Heart right ventricle (tissue), 16 donors: ENCODE results near the gene FHIT. TPM values are rescaled to one million over a fixed set of nuclear protein-coding genes. Genes with fewer than 3 reads are reported as not detected.

Experiments used
- ATAC-seq, 8 donors: fragments of 200-7000 bp; cut with Tn5 transposase; one replicate each; pipeline ENCODE4 v1.9.1; 2020; ENCODE audit warnings: mild to moderate bottlenecking in 8 of 8, moderate library complexity in 8 of 8, moderate number of reproducible peaks in 1 of 8
- DNase-seq, 2 donors: peaks; one replicate each; pipeline ENCODE4 v3.0.0-alpha.2; 2020
- H3K27ac ChIP-seq, 10 donors: fragments of 200-600 bp; sonication (generic) in 2 of 10; one replicate each; pipeline versions ENCODE4 v1.5.0 to v1.8.0; 2020 to 2022; ENCODE audit warnings: mild to moderate bottlenecking in 3 of 10
- H3K27me3 ChIP-seq, 7 donors: fragments of 200-600 bp; one replicate each; pipeline ENCODE4 v1.8.0; 2021 to 2022; ENCODE audit warnings: mild to moderate bottlenecking in 2 of 7
- H3K36me3 ChIP-seq, 9 donors: fragments of 200-600 bp; sonication (generic) in 1 of 9; one replicate each; pipeline versions ENCODE4 v1.5.0 to v1.8.0; 2020 to 2022; ENCODE audit warnings: mild to moderate bottlenecking in 2 of 9
- H3K4me1 ChIP-seq, 9 donors: fragments of 200-600 bp; sonication (generic) in 1 of 9; one replicate each; pipeline versions ENCODE4 v1.5.0 to v1.8.0; 2020 to 2022; ENCODE audit warnings: mild to moderate bottlenecking in 4 of 9
- H3K4me3 ChIP-seq, 10 donors: fragments of 200-600 bp; sonication (generic) in 2 of 10; one replicate each; pipeline versions ENCODE4 v1.5.0 to v1.8.0; 2020 to 2022; ENCODE audit warnings: mild to moderate bottlenecking in 7 of 10, moderate library complexity in 2 of 10
- H3K9me3 ChIP-seq, 11 donors: fragments of 200-600 bp in 10 of 11; sonication (generic) in 2 of 11; one replicate each; pipeline versions ENCODE4 v1.5.0 to v1.8.0; 2013 to 2022; ENCODE audit warnings: mild to moderate bottlenecking in 2 of 11, control low read depth in 1 of 11, moderate library complexity in 1 of 11
- WGBS, 2 donors: extraction: QIAGEN DNeasy Blood & Tissue Kit; methylation state at CpG; one replicate each; pipeline ENCODE4 v1.1.7; 2013; ENCODE audit warnings: inconsistent platforms in 1 of 2; 5-methylcytosine and 5-hydroxymethylcytosine counted together
- intact Hi-C, 10 donors: fragments of 100-400 bp; cut with DNase I; formaldehyde crosslinking; loops; one replicate each; pipeline versions ENCODE4 v1.11.1 to v1.14.2; 2022
- polyA plus RNA-seq, 2 donors: library from polyadenylated mRNA; stranded (reverse); fragments of 200-250 nt; gene quantifications; one replicate each; pipeline ENCODE4 v1.2.3, GENCODE V29; 2013
- total RNA-seq, 10 donors: library from RNA; stranded (reverse); fragmentation: NEBNext Ultra II Directional in 3 of 10; extraction: Animal tissue kit (Norgen Biotek cat#: 25700) in 3 of 10; gene quantifications; one replicate each; pipeline versions ENCODE4 v1.2.1 to v1.2.4, GENCODE V29; 2021 to 2023
- TF ChIP-seq, protein P1 (sequence below), 9 donors: fragments of 200-600 bp; sonication (generic) in 2 of 9; IDR thresholded peaks; one replicate each; pipeline versions ENCODE4 v1.5.0 to v1.8.0; 2021 to 2022; ENCODE audit warnings: antibody characterized with exemption in 9 of 9, mild to moderate bottlenecking in 5 of 9, moderate library complexity in 1 of 9
- donor health status: Arrhythmogenic right ventricular cardiomyopathy.
- donor health status: ischemic (EF 13 %, LVEDD 7.1; RV severe dilation, severe dysfunction).
- donor health status: healthy with polysubstance abuse.
- donor health status: DM: no; HTN: yes; CAD: no.
- donor health status: DM: no; HTN: no; CAD: no.
- donor health status: ischemic (EF 25% LVEDD 6.9; RV normal size, moderate dysfunction).
- donor health status: ischemic (EF 25% LVEDD 5.7; RV mildly dilated, moderate dysfunction).
- donor health status: healthy.
- donor health status: DM: yes; HTN: yes; CAD: no.
- donor health status: Ischemic cardiomyopathy.
- donor health status: ischemic (EF 35%, LVEDD 5.7; RV mildly dilated, moderate dysfunction).
- donor health status: nonischemic (EF 11% LVEDD 7.7; RV severe dilation, severe dysfunction).
- donor health status: DM: yes; HTN: yes; CAD: no.
- donor health status: PGD.
- donor health status: ischemic (EF 29% LVEDD 5.4; RV normal size, mild dysfunction).
- donor health status: nonischemic (EF 23%, LVEDD 6.1; RV moderate dilation, normal function).

Gene FHIT
- total and polyA plus RNA-seq, 12 donors = 4.7 to 25.5 (median 18.3) TPM

DNA sequence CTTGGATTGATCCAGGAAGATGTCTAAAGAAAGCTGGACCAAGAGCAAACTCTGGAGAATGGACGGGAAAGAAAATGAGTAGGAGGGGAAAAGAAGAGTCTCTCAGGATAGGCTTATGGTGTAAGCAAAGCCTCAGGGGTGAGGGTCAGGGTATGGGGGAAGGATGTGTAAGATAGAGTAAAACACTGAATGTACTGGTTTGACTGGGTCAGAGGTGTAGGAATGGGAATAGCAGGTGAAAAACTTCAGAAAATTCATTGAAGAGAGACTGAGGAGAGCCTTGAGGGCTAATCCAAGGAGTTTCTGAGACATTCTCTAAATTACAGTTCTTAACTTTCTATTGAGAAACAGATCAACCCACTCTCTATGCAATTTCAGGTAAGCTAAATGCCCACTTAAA, 857.3 kb downstream of the FHIT start:
- DNase-seq (no peak), ATAC-seq (no peak)
- no peaks in the 10 kb centered on the region for H3K4me1 ChIP-seq
- intact Hi-C loops = no loop called here
- WGBS, 2 donors = 61 to 75% methylated on average over 1 of the region's 1 CpG
- no peak overlapping the region for H3K4me3 ChIP-seq
- no peak overlapping the region for H3K27ac ChIP-seq
- TF ChIP-seq, protein P1, sequence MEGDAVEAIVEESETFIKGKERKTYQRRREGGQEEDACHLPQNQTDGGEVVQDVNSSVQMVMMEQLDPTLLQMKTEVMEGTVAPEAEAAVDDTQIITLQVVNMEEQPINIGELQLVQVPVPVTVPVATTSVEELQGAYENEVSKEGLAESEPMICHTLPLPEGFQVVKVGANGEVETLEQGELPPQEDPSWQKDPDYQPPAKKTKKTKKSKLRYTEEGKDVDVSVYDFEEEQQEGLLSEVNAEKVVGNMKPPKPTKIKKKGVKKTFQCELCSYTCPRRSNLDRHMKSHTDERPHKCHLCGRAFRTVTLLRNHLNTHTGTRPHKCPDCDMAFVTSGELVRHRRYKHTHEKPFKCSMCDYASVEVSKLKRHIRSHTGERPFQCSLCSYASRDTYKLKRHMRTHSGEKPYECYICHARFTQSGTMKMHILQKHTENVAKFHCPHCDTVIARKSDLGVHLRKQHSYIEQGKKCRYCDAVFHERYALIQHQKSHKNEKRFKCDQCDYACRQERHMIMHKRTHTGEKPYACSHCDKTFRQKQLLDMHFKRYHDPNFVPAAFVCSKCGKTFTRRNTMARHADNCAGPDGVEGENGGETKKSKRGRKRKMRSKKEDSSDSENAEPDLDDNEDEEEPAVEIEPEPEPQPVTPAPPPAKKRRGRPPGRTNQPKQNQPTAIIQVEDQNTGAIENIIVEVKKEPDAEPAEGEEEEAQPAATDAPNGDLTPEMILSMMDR (IDR thresholded peaks at IDR 0.05) = no peak
- H3K27me3 ChIP-seq = no peaks in the 10 kb centered on the region
- no peaks in the 10 kb centered on the region for H3K36me3 ChIP-seq
- H3K9me3 ChIP-seq = peaks cover 0 to 4% (median 0%) of the 10 kb centered on the region in 11 donors

DNA sequence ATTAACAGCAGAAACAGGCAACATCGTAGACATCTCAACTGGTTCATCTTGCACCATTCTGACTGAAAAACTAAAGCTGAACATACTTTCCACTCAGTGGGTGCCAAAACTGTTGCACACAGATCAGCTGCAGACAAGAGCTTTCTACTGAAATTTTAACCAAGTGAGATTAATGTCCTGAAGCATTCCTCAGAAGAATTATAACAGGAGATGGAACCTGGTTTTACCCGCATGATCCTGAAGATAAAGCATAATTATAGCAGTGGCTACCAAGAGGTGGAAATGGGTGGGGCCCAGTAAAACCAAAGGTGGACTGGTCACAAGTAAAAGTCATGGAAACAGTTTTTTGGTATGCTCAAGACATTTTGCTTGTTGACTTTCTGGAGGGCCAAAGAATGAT, 858.8 kb downstream of the FHIT start:
- no peaks in the 10 kb centered on the region for H3K9me3 ChIP-seq
- TF ChIP-seq, protein P1 (IDR thresholded peaks at IDR 0.05) = no peak
- 91 to 94% methylated on average over 2 of the region's 2 CpGs for WGBS, 2 donors
- no peaks in the 10 kb centered on the region for H3K4me1 ChIP-seq
- no peaks in the 10 kb centered on the region for H3K27me3 ChIP-seq
- no peak overlapping the region for H3K4me3 ChIP-seq
- DNase-seq (no peak), ATAC-seq (no peak)
- intact Hi-C loops = no loop called here
- no peaks in the 10 kb centered on the region for H3K36me3 ChIP-seq
- no peak overlapping the region for H3K27ac ChIP-seq

DNA sequence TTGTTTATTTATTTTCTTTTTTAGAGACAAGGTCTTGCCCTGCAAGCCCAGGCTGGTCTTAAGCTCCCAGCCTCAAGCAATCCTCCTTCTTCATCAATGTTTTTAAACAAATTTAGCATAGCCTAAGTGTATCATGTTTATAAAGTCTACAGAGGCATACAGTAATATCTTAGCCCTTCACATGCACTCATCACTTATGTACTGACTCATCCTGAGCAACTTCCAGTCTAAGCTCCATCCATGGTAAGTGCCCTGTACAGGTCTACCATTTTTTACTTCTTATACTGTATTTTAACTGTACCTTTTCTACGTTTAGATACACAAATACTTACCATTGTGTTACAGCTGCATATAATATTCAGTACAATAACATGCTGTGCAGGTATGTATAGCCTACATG, 860.0 kb downstream of the FHIT start:
- intact Hi-C loops = no loop called here
- H3K4me1 ChIP-seq = no peaks in the 10 kb centered on the region
- 52 to 64% methylated on average over 1 of the region's 1 CpG for WGBS, 2 donors
- no peak overlapping the region for H3K4me3 ChIP-seq
- H3K27me3 ChIP-seq = no peaks in the 10 kb centered on the region
- DNase-seq (no peak), ATAC-seq (no peak)
- H3K27ac ChIP-seq = no peak overlapping the region
- TF ChIP-seq, protein P1 (IDR thresholded peaks at IDR 0.05) = no peak
- no peaks in the 10 kb centered on the region for H3K9me3 ChIP-seq
- no peaks in the 10 kb centered on the region for H3K36me3 ChIP-seq

DNA sequence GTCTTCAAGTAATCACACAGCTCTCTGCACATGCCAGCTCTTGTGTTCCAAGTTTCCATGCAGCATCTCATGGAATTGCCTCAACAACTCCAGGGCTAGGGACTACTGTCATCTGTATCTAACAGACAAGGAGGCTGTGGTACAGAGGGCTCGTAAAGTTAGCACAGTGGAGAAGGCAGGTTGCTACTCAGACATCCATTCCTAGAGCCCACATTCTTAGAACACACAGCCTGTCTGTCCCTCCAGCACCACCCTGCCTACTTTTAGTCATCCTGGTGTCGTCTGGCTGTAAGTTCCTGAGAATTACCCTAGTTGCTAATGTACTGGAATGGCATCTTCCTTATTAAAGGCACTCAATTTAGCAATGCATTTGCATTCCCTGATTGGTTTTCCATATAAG, 862.5 kb downstream of the FHIT start:
- WGBS, 2 donors = 85 to 93% methylated on average over 2 of the region's 2 CpGs
- no peak overlapping the region for H3K27ac ChIP-seq
- no peaks in the 10 kb centered on the region for H3K27me3 ChIP-seq
- no peaks in the 10 kb centered on the region for H3K36me3 ChIP-seq
- no peak for DNase-seq
- no peak for ATAC-seq
- intact Hi-C loops = no loop called here
- TF ChIP-seq, protein P1 (IDR thresholded peaks at IDR 0.05) = no peak
- H3K4me3 ChIP-seq = no peak overlapping the region
- no peaks in the 10 kb centered on the region for H3K9me3 ChIP-seq
- no peaks in the 10 kb centered on the region for H3K4me1 ChIP-seq

DNA sequence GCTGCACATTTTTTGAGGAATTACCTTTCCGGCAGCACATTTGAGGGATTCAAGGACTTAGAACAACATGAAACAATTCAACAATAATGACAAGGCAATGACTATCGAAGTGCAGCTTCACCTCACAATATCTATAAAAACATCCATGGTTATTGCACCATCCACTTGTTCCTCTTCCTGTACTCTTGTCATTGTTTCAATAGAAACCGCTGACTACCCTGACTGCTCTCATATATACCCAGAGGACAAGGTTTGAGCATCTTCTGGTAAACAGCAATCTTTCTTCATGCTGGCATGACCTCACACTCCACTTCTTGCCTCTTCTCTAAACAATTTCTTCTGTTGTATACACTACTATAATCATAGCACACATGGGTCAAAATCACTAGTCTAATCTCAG, 864.9 kb downstream of the FHIT start:
- ATAC-seq = no peak
- Histone ChIP-seq H3K27ac (no peak overlapping the region), H3K4me3 (no peak overlapping the region), H3K4me1 (no peaks in the 10 kb centered on the region), H3K27me3 (no peaks in the 10 kb centered on the region), H3K36me3 (no peaks in the 10 kb centered on the region), H3K9me3 (no peaks in the 10 kb centered on the region)
- intact Hi-C loops = no loop called here
- DNase-seq = no peak
- 63 to 87% methylated on average over 3 of the region's 3 CpGs for WGBS, 2 donors
- TF ChIP-seq, protein P1 (IDR thresholded peaks at IDR 0.05) = no peak
